HFFc6 (cell line): ENCODE measurements around the gene METTL9. TPM values are rescaled to one million over a fixed set of nuclear protein-coding genes. Genes with fewer than 3 reads are reported as not detected.
"Not testable (repeated sequence)": the region's sequence is repeated elsewhere in the genome, so short reads cannot be mapped to it uniquely, and the experiment has no call there.

ENCODE experiments used
- DNase-seq: peaks from one replicate; pipeline ENCODE4 v3.0.0-alpha.2; 2018
- H3K27ac Mint-ChIP-seq: 2 replicates; pipeline ENCODE4 v1.8.0; 2020; ENCODE audit warnings: mild to moderate bottlenecking, mixed read lengths
- H3K27me3 Mint-ChIP-seq: 2 replicates; pipeline ENCODE4 v1.8.0; 2021; ENCODE audit warnings: mild to moderate bottlenecking, moderate library complexity, mixed read lengths; ENCODE audit not compliant: insufficient read depth
- H3K36me3 Mint-ChIP-seq: 2 replicates; pipeline ENCODE4 v1.8.0; 2021; ENCODE audit warnings: low read depth, mixed read lengths
- H3K4me1 Mint-ChIP-seq: 2 replicates; pipeline ENCODE4 v1.8.0; 2020; ENCODE audit warnings: low read depth, mixed read lengths
- H3K4me3 Mint-ChIP-seq: 2 replicates; pipeline ENCODE4 v1.8.0; 2020; ENCODE audit warnings: mild to moderate bottlenecking, moderate library complexity, mixed read lengths
- H3K9me3 Mint-ChIP-seq: 2 replicates; pipeline ENCODE4 v1.8.0; 2020; ENCODE audit warnings: mild to moderate bottlenecking, mixed read lengths
- total RNA-seq, 6 experiments: library from RNA; stranded (reverse); fragmentation: NEBNext Ultra II Directional; extraction: Animal tissue kit (Norgen Biotek cat#: 25700); gene quantifications; 2 replicates in 1 of 6; 3 replicates in 5 of 6; pipeline ENCODE4 v1.2.3, GENCODE V29; 2021
- TF ChIP-seq, protein P1 (sequence below): fragments of 200-600 bp; sonication (generic); IDR thresholded peaks from 2 replicates; pipeline ENCODE4 v1.5.0; 2021; ENCODE audit warnings: antibody characterized with exemption, mild to moderate bottlenecking

METTL9 gene
- total RNA-seq, 6 experiments from 2014 or later: 147 to 176 (median 151) TPM

DNA sequence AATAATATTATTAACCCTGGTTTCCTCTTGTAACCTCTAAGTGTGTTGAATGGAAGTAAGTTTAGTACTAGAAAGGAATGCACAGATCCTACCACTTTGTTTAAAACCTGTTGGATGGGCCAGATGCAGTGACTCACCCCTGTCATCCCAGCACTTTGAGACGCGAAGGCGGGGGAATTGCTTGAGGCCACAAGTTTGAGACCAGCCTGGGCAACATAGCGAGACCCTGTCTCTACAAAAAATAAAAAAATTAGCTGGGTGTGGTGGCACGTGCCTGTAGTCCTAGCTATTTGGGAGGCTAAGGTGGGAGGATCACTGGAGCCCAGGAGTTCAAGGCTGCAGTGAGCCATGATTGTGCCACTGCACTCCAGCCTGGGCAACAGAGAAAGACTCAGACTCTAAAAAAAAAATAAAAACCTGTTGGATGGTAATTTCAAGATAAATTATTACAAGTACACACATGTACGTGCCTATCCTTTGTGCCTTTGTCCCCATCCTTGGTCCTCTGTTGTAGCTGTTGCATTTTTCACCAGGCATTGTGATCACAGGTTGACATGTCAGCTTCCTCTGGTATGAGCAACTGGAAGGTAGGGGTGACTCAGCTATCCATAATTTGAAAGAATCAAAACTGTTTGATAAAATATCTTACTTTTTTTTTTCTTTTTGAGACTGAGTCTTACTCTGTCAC, 30.7 kb upstream of the METTL9 start:
- TF ChIP-seq, protein P1, sequence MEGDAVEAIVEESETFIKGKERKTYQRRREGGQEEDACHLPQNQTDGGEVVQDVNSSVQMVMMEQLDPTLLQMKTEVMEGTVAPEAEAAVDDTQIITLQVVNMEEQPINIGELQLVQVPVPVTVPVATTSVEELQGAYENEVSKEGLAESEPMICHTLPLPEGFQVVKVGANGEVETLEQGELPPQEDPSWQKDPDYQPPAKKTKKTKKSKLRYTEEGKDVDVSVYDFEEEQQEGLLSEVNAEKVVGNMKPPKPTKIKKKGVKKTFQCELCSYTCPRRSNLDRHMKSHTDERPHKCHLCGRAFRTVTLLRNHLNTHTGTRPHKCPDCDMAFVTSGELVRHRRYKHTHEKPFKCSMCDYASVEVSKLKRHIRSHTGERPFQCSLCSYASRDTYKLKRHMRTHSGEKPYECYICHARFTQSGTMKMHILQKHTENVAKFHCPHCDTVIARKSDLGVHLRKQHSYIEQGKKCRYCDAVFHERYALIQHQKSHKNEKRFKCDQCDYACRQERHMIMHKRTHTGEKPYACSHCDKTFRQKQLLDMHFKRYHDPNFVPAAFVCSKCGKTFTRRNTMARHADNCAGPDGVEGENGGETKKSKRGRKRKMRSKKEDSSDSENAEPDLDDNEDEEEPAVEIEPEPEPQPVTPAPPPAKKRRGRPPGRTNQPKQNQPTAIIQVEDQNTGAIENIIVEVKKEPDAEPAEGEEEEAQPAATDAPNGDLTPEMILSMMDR: no peak
- no peak for DNase-seq
- no peaks in the 10 kb centered on the region for H3K36me3 Mint-ChIP-seq
- no peak overlapping the region for H3K4me3 Mint-ChIP-seq
- H3K27ac Mint-ChIP-seq: no peak overlapping the region
- H3K9me3 Mint-ChIP-seq: no peaks in the 10 kb centered on the region
- H3K27me3 Mint-ChIP-seq: peaks cover 16% of the 10 kb centered on the region
- peaks cover 13% of the 10 kb centered on the region; the same call in 1 of the 2 replicates for H3K4me1 Mint-ChIP-seq

DNA sequence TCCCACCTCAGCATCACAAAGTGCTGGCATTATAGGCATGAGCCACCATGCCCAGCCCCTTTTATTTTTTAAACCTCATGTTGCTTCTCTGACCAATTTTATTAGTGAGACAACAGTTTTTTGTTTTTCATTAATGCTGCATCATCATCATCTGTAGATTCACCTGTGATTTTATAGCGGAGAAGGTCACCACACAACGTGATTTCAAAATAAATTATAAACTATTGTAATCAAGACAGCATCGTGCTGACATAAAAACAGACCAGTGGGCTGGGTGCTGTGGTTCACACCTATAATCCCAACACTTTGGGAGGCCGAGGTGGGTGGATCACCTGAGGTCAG, 28.7 kb upstream of the METTL9 start:
- Mint-ChIP-seq H3K9me3 (no peaks in the 10 kb centered on the region), H3K4me1 (peaks cover 4% of the 10 kb centered on the region; the same call in 1 of the 2 replicates), H3K4me3 (no peak overlapping the region), H3K27me3 (peaks cover 17% of the 10 kb centered on the region), H3K36me3 (no peaks in the 10 kb centered on the region), H3K27ac (no peak overlapping the region)
- no peak for DNase-seq
- TF ChIP-seq, protein P1: no peak

DNA sequence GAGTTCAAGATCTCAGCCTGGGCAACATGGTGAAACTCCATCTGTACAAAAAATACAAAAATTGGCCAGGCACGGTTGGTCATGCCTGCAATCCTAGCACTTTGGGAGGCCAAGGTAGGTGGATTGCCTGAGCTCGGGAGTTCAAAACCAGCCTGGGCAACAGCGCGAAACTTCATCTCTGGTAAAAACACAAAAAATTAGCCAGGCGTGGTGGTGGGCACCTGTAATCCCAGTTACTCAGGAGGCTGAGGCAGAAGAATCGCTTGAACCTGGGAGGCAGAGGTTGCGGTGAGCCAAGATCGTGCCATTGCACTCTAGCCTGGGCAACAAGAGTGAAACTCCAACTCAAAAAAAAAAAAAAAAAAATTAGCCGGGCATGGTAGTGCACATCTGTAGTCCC, 25.9 kb upstream of the METTL9 start:
- H3K27ac Mint-ChIP-seq, H3K4me1 Mint-ChIP-seq, H3K36me3 Mint-ChIP-seq, H3K9me3 Mint-ChIP-seq, H3K4me3 Mint-ChIP-seq, DNase-seq: not testable (repeated sequence)
- peaks cover 32% of the 10 kb centered on the region for H3K27me3 Mint-ChIP-seq

DNA sequence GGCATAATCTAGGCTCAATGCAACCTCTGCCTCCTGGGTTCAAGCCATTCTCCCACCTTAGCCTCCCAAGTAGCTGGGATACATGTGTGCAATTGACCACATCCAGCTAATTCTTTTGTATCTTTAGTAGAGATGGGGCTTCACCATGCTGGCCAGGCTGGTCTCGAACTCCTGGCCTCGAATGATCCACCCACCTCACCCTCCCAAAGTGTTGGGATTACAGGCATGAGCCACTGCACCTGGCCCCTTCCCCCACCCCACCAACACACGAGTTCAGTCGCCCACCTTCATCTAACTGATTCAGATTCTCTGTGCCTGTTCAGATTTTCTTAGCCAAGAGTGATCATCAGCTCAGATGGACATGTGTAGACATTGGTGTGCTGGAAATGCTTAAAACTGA, 25.0 kb upstream of the METTL9 start:
- TF ChIP-seq, protein P1: no peak
- H3K36me3 Mint-ChIP-seq: no peaks in the 10 kb centered on the region
- peaks cover 38% of the 10 kb centered on the region for H3K27me3 Mint-ChIP-seq
- H3K27ac Mint-ChIP-seq: no peak overlapping the region
- H3K4me1 Mint-ChIP-seq: no peaks in the 10 kb centered on the region
- H3K9me3 Mint-ChIP-seq: no peaks in the 10 kb centered on the region
- H3K4me3 Mint-ChIP-seq: no peak overlapping the region
- DNase-seq: no peak

DNA sequence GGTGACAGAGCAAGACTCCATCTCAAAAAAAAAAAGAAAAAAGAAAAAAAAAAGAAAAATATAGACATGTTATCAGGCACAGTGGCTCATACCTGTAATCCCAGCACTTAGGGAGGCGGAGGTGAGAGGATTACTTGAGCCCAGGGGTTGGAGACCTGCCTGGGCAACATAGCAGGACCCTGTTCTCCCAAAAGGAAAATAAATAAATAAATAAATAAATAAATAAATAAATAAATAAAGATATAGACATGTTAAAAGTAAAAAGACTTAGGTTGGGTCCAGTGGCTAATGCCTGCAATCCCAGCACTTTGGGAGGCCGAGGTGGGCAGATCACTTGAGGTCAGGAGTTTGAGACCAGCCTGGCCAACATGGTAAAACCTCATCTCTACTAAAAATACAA, 23.1 kb upstream of the METTL9 start:
- H3K4me1 Mint-ChIP-seq, H3K9me3 Mint-ChIP-seq, H3K4me3 Mint-ChIP-seq, DNase-seq, H3K27ac Mint-ChIP-seq, H3K36me3 Mint-ChIP-seq: not testable (repeated sequence)
- peaks cover 37% of the 10 kb centered on the region for H3K27me3 Mint-ChIP-seq

DNA sequence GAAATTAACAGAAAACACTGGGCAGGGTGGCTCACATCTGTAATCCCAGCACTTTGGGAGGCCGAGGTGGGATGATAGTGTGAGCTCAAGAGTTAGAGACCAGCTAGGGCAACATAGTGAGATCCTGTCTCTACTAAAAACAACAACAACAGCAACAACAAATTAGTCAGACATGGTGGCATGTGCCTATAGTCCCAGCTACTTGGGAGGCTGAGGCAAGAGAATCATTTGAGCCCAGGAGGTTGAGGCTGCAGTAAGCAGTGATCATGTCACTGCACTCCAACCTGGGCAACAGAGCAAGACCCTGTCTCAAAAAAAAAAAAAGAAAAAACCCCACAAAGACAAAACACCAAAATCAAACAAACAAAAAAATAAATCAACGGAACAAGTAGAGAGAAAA, 21.9 kb upstream of the METTL9 start:
- not testable (repeated sequence) for H3K4me1 Mint-ChIP-seq, DNase-seq, H3K9me3 Mint-ChIP-seq, H3K27ac Mint-ChIP-seq, H3K36me3 Mint-ChIP-seq, H3K4me3 Mint-ChIP-seq
- peaks cover 32% of the 10 kb centered on the region for H3K27me3 Mint-ChIP-seq

DNA sequence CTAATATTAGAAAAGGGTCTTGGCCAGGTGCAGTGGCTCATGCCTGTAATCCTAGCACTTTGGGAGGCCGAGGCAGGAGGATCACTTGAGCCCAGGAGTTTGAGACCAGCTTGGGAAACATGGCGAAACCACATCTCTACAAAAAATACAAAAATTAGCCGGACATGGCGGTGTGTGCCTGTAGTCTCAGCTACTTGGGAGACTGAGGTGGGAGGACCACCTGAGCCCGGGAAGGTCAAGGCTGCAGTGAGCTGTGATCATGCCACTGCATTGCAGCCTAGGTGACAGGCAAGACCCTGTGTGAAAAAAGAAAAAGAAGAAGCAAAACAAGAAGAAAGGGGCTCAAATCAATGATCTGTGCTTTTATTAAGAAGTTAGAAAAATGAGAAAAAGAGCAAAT, 21.1 kb upstream of the METTL9 start:
- H3K9me3 Mint-ChIP-seq, DNase-seq, H3K36me3 Mint-ChIP-seq, H3K27ac Mint-ChIP-seq, H3K4me1 Mint-ChIP-seq, H3K4me3 Mint-ChIP-seq: not testable (repeated sequence)
- H3K27me3 Mint-ChIP-seq: peaks cover 28% of the 10 kb centered on the region

DNA sequence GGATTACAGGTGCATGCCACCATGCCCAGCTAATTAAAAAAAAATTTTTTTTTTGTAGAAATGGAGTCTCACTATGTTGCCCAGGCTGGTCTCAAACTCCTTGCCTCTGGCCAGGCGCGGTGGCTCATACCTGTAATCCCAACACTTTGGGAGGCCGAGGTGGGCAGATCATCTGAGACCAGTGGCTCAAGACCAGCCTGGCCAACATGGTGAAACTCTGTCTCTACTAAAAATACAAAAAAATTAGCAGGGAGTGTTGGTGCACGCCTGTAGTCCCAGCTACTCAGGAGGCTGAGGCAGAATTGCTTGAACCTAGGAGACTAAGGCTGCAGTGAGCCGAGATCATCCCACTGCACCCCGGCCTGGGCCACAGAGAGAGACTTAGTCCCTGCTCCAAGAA, 19.2 kb upstream of the METTL9 start:
- not testable (repeated sequence) for H3K36me3 Mint-ChIP-seq, H3K4me3 Mint-ChIP-seq, DNase-seq, H3K27ac Mint-ChIP-seq, H3K9me3 Mint-ChIP-seq
- Mint-ChIP-seq H3K27me3 (peaks cover 23% of the 10 kb centered on the region), H3K4me1 (peaks cover 12% of the 10 kb centered on the region)
